ENCODE results near the gene PPP1R12A. TPM values are rescaled to one million over a fixed set of nuclear protein-coding genes. Genes with fewer than 3 reads are reported as not detected.
A peak's percentile ranks its signal among the peaks of the same experiment; 100 is the strongest.

Gene PPP1R12A
- total RNA-seq, 2 experiments from 2014 or later, result 65.6 to 76.4 TPM

GRCh38 chr12:79841248-79841877, 93.5 kb downstream of the PPP1R12A start:
- Histone ChIP-seq H3K27ac (ENCODE audit: low read depth in 1 of 2, low read length in 2 of 2) (no peak overlapping the region), H3K4me3 (ENCODE audit: low read length) (no peak overlapping the region), H3K9me3 (ENCODE audit: control insufficient read depth in 1 of 2, insufficient read depth in 1 of 2, low read length in 2 of 2) (peaks cover 8 to 9% of the 10 kb centered on the region in 2 experiments), H3K27me3 (ENCODE audit: control insufficient read depth in 1 of 2, insufficient read depth in 2 of 2, low read length in 2 of 2) (no peaks in the 10 kb centered on the region), H3K36me3 (ENCODE audit: insufficient read depth, low read length) (peaks cover 46% of the 10 kb centered on the region), H3K4me1 (ENCODE audit: insufficient read depth, low read length) (peaks cover 4% of the 10 kb centered on the region)
- Mint-ChIP-seq H3K4me1 (ENCODE audit: low read depth) (peaks cover 51% of the 10 kb centered on the region), H3K36me3 (ENCODE audit: low read depth) (peaks cover 81% of the 10 kb centered on the region), H3K27ac (peak overlapping the region; percentile 40), H3K9me3 (peaks cover 13% of the 10 kb centered on the region), H3K4me3 (no peak overlapping the region), H3K27me3 (no peaks in the 10 kb centered on the region)
- ATAC-seq (ENCODE audit: poor library complexity) (no peak), DNase-seq (peak in 1 of 14 experiments; percentile 13)
- intact Hi-C loops (cut with DNase I, micrococcal nuclease), result no loop called here
- CTCF ChIA-PET, result no interaction called here
- POLR2A ChIA-PET, result interaction anchor here (0.7 kb wide), 1 partner anchor 436 kb away, joined by 4 read pairs; no protein-coding TSS in a partner anchor
- no peak for TF ChIP-seq CTCF (IDR thresholded peaks at IDR 0.05)

- CTCF ChIA-PET, result no interaction called here
- H3K36me3 Mint-ChIP-seq (ENCODE audit: low read depth), result peaks cover 77% of the 10 kb centered on the region
- H3K27me3 Mint-ChIP-seq, result no peaks in the 10 kb centered on the region
- intact Hi-C loops (cut with DNase I, micrococcal nuclease), result loop anchor here in 1 of 2 experiments (10.0 kb wide), 1 partner anchor 96 kb away; the partner anchor contains the start of gene PPP1R12A
- no peak for TF ChIP-seq CTCF (IDR thresholded peaks at IDR 0.05)
- Histone ChIP-seq H3K27ac (ENCODE audit: low read depth in 1 of 2, low read length in 2 of 2) (no peak overlapping the region), H3K36me3 (ENCODE audit: insufficient read depth, low read length) (peaks cover 37% of the 10 kb centered on the region), H3K9me3 (ENCODE audit: control insufficient read depth in 1 of 2, insufficient read depth in 1 of 2, low read length in 2 of 2) (peaks cover 8 to 9% of the 10 kb centered on the region in 2 experiments), H3K4me1 (ENCODE audit: insufficient read depth, low read length) (peaks cover 4% of the 10 kb centered on the region), H3K27me3 (ENCODE audit: control insufficient read depth in 1 of 2, insufficient read depth in 2 of 2, low read length in 2 of 2) (no peaks in the 10 kb centered on the region), H3K4me3 (ENCODE audit: low read length) (no peak overlapping the region)
- no peak for DNase-seq
- no peak for ATAC-seq (ENCODE audit: poor library complexity)
- H3K4me1 Mint-ChIP-seq (ENCODE audit: low read depth), result peaks cover 65% of the 10 kb centered on the region
- POLR2A ChIA-PET, result no interaction called here
- no peak overlapping the region for H3K4me3 Mint-ChIP-seq
- no peak overlapping the region for H3K27ac Mint-ChIP-seq
- H3K9me3 Mint-ChIP-seq, result peaks cover 13% of the 10 kb centered on the region
Measured at GRCh38 chr12:79838359-79838758, 96.5 kb downstream of the PPP1R12A start.

GRCh38 chr12:79837575-79837974, 97.3 kb downstream of the PPP1R12A start:
- intact Hi-C loops (cut with DNase I, micrococcal nuclease), result loop anchor here in 1 of 2 experiments (10.0 kb wide), 1 partner anchor 97 kb away; the partner anchor contains the start of gene PPP1R12A
- Histone ChIP-seq H3K36me3 (ENCODE audit: insufficient read depth, low read length) (peaks cover 30% of the 10 kb centered on the region), H3K4me1 (ENCODE audit: insufficient read depth, low read length) (peaks cover 7% of the 10 kb centered on the region), H3K27ac (ENCODE audit: low read depth in 1 of 2, low read length in 2 of 2) (no peak overlapping the region), H3K9me3 (ENCODE audit: control insufficient read depth in 1 of 2, insufficient read depth in 1 of 2, low read length in 2 of 2) (peaks cover 8 to 9% of the 10 kb centered on the region in 2 experiments), H3K27me3 (ENCODE audit: control insufficient read depth in 1 of 2, insufficient read depth in 2 of 2, low read length in 2 of 2) (no peaks in the 10 kb centered on the region), H3K4me3 (ENCODE audit: low read length) (no peak overlapping the region)
- ATAC-seq (ENCODE audit: poor library complexity) (no peak), DNase-seq (no peak)
- Mint-ChIP-seq H3K27me3 (no peaks in the 10 kb centered on the region), H3K27ac (no peak overlapping the region), H3K4me1 (ENCODE audit: low read depth) (peaks cover 67% of the 10 kb centered on the region), H3K9me3 (peaks cover 13% of the 10 kb centered on the region), H3K36me3 (ENCODE audit: low read depth) (peaks cover 78% of the 10 kb centered on the region), H3K4me3 (no peak overlapping the region)
- ChIA-PET CTCF (no interaction called here), POLR2A (no interaction called here)
- TF ChIP-seq CTCF (IDR thresholded peaks at IDR 0.05), result no peak

All from CD4-positive, alpha-beta T cell (primary cell).